ENCODE data around the gene BCAP31.

GRCh38 chrX:153674219-153674851 is 49.9 kb downstream of the BCAP31 start:
- TF ChIP-seq CTCF (IDR thresholded peaks at IDR 0.05; ENCODE audit: insufficient read depth, low read depth, low read length) (no peak), EZH2 (IDR thresholded peaks at IDR 0.05; ENCODE audit: insufficient read depth, low read length) (no peak)

Measured in astrocyte (in vitro differentiated cells and primary cell).